Memory B cell (primary cell): ENCODE results near the gene INPP5J.
"Not testable (repeated sequence)": the region's sequence is repeated elsewhere in the genome, so short reads cannot be mapped to it uniquely, and the experiment has no call there.

Experiments used
- ATAC-seq: fragments of 150-1000 bp; cut with Tn5 transposase; 2 replicates; pipeline ENCODE4 v1.10.0; 2021; ENCODE audit warnings: low read depth, mild to moderate bottlenecking, moderate library complexity
- DNase-seq, 2 donors: peaks; one replicate each; pipeline ENCODE4 v3.0.0; 2022; ENCODE audit warnings: low spot score in 2 of 2
- H3K27ac Mint-ChIP-seq: one replicate; pipeline ENCODE4 v1.8.0; 2022; ENCODE audit warnings: mild to moderate bottlenecking, moderate library complexity, mixed read lengths
- H3K27me3 Mint-ChIP-seq: one replicate; pipeline ENCODE4 v1.8.0; 2022; ENCODE audit warnings: mixed read lengths
- H3K36me3 Mint-ChIP-seq: one replicate; pipeline ENCODE4 v1.8.0; 2022; ENCODE audit warnings: mild to moderate bottlenecking, mixed read lengths
- H3K4me1 Mint-ChIP-seq: one replicate; pipeline ENCODE4 v1.8.0; 2022; ENCODE audit warnings: mixed read lengths
- H3K4me3 Mint-ChIP-seq: one replicate; pipeline ENCODE4 v1.8.0; 2022; ENCODE audit warnings: mild to moderate bottlenecking, moderate library complexity, mixed read lengths
- H3K9me3 Mint-ChIP-seq: one replicate; pipeline ENCODE4 v1.8.0; 2022; ENCODE audit warnings: mixed read lengths

The INPP5J gene

DNA sequence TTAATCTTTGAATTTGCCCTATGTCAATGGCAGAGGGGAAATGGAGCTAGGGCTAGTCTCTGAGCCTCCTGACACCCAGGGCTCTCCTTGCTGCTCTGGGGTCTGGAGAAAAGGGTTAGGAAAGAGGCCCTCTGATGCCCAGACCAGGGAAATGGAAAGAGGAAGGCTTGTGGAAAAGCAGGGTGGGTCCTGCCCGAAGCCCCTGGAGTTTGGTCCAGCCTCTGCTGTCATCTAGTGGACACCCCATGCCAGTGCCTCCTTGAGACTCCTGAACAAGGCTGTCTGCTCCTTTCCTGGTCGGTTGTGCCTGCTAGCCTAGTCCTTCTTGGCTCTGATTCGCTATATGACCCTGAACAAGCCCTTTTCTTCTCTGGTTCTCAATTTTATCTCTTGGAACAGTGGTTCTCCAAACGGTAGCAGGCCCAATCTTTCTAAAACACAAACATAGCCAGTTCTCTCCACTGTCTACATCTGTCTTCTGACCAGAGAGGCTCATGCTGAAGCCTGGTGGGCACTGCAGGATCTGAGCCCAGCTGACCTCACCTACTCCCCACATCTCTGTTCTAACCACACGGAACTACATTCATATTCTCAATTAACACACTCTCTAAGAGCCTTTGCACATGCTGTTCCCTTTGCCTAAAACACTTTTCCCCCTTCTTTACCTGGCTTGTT, 26.3 kb downstream of the INPP5J start:
- no peaks in the 10 kb centered on the region for H3K36me3 Mint-ChIP-seq
- H3K4me3 Mint-ChIP-seq = no peak overlapping the region
- ATAC-seq = peak; percentile 91
- DNase-seq = peak; percentile 37 to 45
- no peaks in the 10 kb centered on the region for H3K27me3 Mint-ChIP-seq
- no peaks in the 10 kb centered on the region for H3K4me1 Mint-ChIP-seq
- no peaks in the 10 kb centered on the region for H3K9me3 Mint-ChIP-seq
- H3K27ac Mint-ChIP-seq = no peak overlapping the region

GRCh38 chr22:31150615-31151014, 27.8 kb downstream of the INPP5J start:
- H3K4me3 Mint-ChIP-seq = no peak overlapping the region
- no peaks in the 10 kb centered on the region for H3K36me3 Mint-ChIP-seq
- no peaks in the 10 kb centered on the region for H3K9me3 Mint-ChIP-seq
- H3K4me1 Mint-ChIP-seq = no peaks in the 10 kb centered on the region
- no peak for DNase-seq
- no peak overlapping the region for H3K27ac Mint-ChIP-seq
- no peaks in the 10 kb centered on the region for H3K27me3 Mint-ChIP-seq
- ATAC-seq = no peak

- Mint-ChIP-seq H3K27me3 (no peaks in the 10 kb centered on the region), H3K27ac (no peak overlapping the region)
Observed at GRCh38 chr22:31151872-31152271, 29.1 kb downstream of the INPP5J start.

GRCh38 chr22:31153357-31153756, 30.6 kb downstream of the INPP5J start:
- no peak for ATAC-seq
- Mint-ChIP-seq H3K27me3 (no peaks in the 10 kb centered on the region), H3K4me1 (no peaks in the 10 kb centered on the region), H3K36me3 (no peaks in the 10 kb centered on the region), H3K27ac (no peak overlapping the region), H3K9me3 (no peaks in the 10 kb centered on the region), H3K4me3 (no peak overlapping the region)
- DNase-seq = no peak

More at GRCh38 chr22:31151872-31152271, 29.1 kb downstream of the INPP5J start:
- Mint-ChIP-seq H3K4me3 (no peak overlapping the region), H3K36me3 (no peaks in the 10 kb centered on the region), H3K9me3 (no peaks in the 10 kb centered on the region), H3K4me1 (no peaks in the 10 kb centered on the region)
- no peak for DNase-seq
- ATAC-seq = no peak

DNA sequence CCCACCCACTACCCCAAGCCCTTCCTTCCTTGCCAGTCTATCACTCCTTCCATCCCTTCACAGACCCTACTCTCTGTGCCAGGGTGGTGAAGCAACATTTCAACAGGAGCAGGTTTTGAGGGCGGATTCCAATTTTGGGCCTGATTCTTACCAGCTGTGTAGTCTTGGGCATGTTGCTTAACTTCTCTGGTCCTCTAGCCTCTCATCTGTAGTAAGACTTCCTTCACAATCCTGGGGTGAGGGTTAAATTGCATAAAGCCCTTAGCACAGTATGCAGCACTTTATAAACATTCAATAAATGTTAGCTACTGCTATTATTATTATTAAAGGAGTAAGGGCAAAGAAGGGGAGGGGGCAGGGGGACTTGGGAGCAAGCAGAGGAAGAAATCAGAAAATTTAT, 32.2 kb downstream of the INPP5J start:
- Mint-ChIP-seq H3K9me3 (no peaks in the 10 kb centered on the region), H3K4me1 (peaks cover under 1% of the 10 kb centered on the region), H3K27me3 (no peaks in the 10 kb centered on the region), H3K36me3 (no peaks in the 10 kb centered on the region), H3K27ac (no peak overlapping the region), H3K4me3 (no peak overlapping the region)
- DNase-seq (no peak), ATAC-seq (no peak)

GRCh38 chr22:31155422-31155821, 32.7 kb downstream of the INPP5J start:
- H3K9me3 Mint-ChIP-seq = no peaks in the 10 kb centered on the region
- H3K27me3 Mint-ChIP-seq = no peaks in the 10 kb centered on the region
- ATAC-seq (no peak), DNase-seq (no peak)
- no peaks in the 10 kb centered on the region for H3K36me3 Mint-ChIP-seq
- H3K4me3 Mint-ChIP-seq = no peak overlapping the region
- no peak overlapping the region for H3K27ac Mint-ChIP-seq
- H3K4me1 Mint-ChIP-seq = peaks cover 2% of the 10 kb centered on the region

DNA sequence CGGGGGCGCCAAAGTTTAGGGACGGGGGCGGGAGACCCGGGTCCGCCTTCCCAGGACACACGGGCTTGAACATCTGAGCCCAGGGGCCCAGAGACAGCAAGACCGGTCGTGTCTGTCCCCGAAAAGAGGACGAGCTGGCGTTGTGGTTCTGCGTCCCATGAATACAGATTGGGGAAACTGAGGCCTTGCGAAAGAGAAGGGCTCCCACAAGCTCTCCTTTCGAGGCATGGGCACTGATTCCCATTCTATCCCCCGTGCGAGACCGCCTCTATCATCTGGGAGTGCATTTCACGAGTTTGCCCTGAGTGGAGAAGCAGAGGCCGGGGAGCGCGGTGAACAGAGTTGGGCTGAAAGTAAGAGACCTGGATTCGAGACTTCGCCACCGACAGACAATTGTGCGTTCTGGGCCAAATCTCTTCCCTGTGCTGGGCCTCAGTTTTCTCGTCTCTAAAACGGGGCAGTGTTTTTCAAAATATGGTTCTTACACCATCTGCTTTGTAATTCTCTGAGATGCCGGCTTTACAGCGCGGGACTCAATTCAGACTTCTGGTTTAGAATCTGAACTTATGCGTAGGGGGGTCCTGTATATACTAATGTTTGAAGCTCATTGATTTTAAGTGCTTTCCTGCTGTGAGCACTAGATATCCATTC, 37.7 kb downstream of the INPP5J start:
- peaks cover 5% of the 10 kb centered on the region for H3K36me3 Mint-ChIP-seq
- H3K4me3 Mint-ChIP-seq = peak overlapping the region; percentile 98
- DNase-seq (no peak), ATAC-seq (peak; percentile 35)
- H3K9me3 Mint-ChIP-seq = no peaks in the 10 kb centered on the region
- H3K27me3 Mint-ChIP-seq = no peaks in the 10 kb centered on the region
- H3K27ac Mint-ChIP-seq = peak overlapping the region; percentile 96
- peaks cover 17% of the 10 kb centered on the region for H3K4me1 Mint-ChIP-seq

DNA sequence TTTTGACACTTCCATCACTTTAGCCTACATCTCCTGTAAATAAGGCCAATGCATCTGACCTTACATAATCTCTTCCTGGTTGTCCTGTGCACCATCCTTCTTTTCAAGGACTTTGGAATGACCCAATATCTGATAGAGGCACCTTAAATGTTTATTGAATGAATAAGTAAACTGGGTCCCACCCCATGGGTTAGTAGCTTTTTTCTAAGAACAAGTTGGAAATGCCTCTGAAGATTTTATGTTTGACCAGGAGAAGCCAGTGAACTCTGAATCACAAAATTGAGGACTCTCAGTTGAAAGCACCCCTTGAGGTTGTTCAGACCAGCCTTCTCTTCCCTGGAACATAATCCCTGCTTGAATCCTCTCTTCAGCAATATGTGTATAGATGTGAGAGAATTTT, 38.6 kb downstream of the INPP5J start:
- Mint-ChIP-seq H3K4me1 (peaks cover 20% of the 10 kb centered on the region), H3K36me3 (peaks cover 9% of the 10 kb centered on the region), H3K27ac (peak overlapping the region; percentile 96), H3K9me3 (no peaks in the 10 kb centered on the region), H3K4me3 (peak overlapping the region; percentile 98), H3K27me3 (no peaks in the 10 kb centered on the region)
- no peak for ATAC-seq
- no peak for DNase-seq

DNA sequence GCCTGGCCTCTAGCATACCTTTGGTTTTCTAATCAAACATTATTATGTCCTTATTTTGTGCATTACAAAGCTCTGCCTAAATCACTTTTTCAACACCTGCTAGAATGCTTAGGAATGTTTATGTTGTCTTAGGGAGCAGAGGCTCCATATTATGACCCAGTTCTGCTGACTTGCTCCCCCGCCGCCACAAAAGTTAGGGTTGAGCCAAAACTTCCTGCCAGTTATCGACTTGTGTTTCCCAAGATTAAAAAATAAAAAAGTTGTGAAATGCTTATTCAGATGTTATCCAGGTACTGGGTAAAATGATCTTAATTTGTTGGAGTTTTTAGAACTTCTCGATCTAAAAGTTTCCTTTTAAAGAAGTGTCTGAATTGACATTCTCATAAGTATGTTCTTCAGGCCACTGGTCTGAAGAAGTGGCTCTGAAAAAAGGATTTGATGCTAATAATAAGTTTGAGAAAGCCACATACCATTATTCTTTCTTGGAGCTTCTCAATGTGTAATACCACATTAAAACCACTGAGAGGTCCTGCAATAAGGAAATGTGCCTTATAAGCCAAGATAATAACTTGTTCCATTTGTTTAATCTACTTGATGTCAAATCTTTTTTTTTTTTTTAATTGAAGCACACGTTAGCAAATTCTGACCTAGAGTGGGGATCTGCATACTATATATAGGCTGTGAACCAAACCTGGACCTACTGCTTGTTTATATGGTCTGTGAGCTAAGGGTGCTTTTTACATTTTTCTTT, 39.4 kb downstream of the INPP5J start:
- Mint-ChIP-seq H3K27me3 (no peaks in the 10 kb centered on the region), H3K9me3 (no peaks in the 10 kb centered on the region), H3K4me1 (peaks cover 22% of the 10 kb centered on the region), H3K36me3 (peaks cover 14% of the 10 kb centered on the region), H3K27ac (peak overlapping the region; percentile 96), H3K4me3 (no peak overlapping the region)
- DNase-seq = no peak
- ATAC-seq = no peak

GRCh38 chr22:31170971-31171370, 48.2 kb downstream of the INPP5J start:
- H3K4me3 Mint-ChIP-seq = no peak overlapping the region
- ATAC-seq (no peak), DNase-seq (no peak)
- H3K36me3 Mint-ChIP-seq = peaks cover 24% of the 10 kb centered on the region
- H3K4me1 Mint-ChIP-seq = peaks cover 25% of the 10 kb centered on the region
- H3K27me3 Mint-ChIP-seq = no peaks in the 10 kb centered on the region
- no peaks in the 10 kb centered on the region for H3K9me3 Mint-ChIP-seq
- H3K27ac Mint-ChIP-seq = no peak overlapping the region

DNA sequence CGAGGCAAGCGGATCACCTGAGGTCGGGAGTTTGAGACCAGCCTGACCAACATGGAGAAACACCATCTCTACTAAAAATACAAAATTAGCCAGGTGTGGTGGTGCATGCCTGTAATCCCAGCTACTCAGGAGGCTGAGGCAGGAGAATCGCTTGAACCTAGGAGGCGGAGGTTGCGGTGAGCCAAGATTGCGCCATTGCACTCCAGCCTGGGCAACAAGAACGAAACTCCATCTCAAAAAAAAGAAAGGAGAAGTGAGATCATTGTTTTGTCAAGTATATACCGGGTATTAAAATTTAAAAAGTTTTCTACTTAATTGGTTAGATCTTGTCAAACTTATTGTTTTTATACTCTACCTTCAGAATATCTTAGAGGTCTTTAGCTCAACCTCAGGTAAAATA, 49.0 kb downstream of the INPP5J start:
- H3K9me3 Mint-ChIP-seq, H3K27me3 Mint-ChIP-seq, DNase-seq, H3K4me3 Mint-ChIP-seq, H3K27ac Mint-ChIP-seq: not testable (repeated sequence)
- peak; percentile 17 for ATAC-seq
- Mint-ChIP-seq H3K36me3 (peaks cover 20% of the 10 kb centered on the region), H3K4me1 (peaks cover 20% of the 10 kb centered on the region)

DNA sequence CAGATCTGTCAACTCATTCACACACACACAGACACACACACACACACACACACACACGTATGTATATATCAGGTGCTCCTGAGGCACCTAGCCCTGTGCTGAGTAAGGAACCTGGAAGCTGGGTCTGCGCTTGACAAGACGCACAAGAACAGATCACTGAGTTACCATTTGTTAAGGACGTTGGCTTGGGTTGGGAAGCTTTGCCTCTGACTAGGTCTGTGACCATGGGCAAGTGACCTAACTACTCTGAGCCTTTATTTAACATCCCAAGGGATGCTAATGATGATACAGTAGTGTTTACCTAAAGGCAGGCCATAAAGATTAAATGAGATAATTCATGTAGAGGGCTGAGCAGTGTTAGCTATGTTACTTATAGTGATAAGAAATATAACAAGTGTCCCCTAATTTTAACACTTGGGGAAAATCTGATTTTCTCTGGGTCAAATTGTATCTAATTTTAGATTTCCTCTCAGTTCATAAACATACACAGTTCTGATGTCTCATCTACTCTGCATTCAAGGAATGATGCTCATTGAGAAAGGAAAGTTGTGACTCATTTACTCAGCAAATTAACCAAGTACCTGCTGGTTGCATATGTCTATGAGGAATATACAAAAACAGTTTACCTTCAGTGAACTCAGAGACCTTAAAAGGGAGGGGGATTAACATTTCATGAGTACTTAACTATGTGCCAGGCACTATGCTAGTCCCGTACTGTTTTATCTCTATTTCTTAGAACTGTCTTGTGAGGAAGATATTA, 50.8 kb downstream of the INPP5J start:
- H3K36me3 Mint-ChIP-seq = peaks cover 16% of the 10 kb centered on the region
- peaks cover 14% of the 10 kb centered on the region for H3K4me1 Mint-ChIP-seq
- ATAC-seq (no peak), DNase-seq (no peak)
- H3K27ac Mint-ChIP-seq = no peak overlapping the region
- no peaks in the 10 kb centered on the region for H3K27me3 Mint-ChIP-seq
- no peak overlapping the region for H3K4me3 Mint-ChIP-seq
- H3K9me3 Mint-ChIP-seq = no peaks in the 10 kb centered on the region

DNA sequence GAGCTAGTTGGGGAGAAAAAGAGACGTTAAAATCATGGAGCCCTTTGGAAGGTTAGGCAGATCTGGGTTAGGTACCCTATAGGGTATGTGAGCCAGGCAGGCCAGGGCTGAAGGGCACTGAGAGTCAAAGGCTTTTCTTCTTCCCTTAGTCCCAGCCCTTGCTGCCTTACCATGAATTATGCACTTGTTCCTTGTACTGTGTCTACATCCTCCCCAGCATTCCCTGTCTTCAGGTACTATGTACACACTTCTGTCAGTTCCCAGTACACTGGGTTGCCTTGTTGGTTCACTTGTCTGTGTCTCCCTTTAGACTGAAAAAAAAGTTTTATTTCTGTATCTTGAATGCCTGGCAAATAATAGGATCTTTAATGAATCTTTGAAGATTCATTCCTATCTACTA, 54.2 kb downstream of the INPP5J start:
- Mint-ChIP-seq H3K36me3 (peaks cover 21% of the 10 kb centered on the region), H3K4me3 (no peak overlapping the region), H3K9me3 (no peaks in the 10 kb centered on the region), H3K27ac (no peak overlapping the region), H3K27me3 (no peaks in the 10 kb centered on the region), H3K4me1 (peaks cover 13% of the 10 kb centered on the region)
- DNase-seq (no peak), ATAC-seq (no peak)
